Inflammatory macrophage treated with lipopolysaccharide for 4 hours (primary cell): ENCODE data around the gene TNS1.

Experiments
- DNase-seq: peaks from one replicate; pipeline ENCODE4 v3.0.0-alpha.2; 2020

Gene TNS1

DNA sequence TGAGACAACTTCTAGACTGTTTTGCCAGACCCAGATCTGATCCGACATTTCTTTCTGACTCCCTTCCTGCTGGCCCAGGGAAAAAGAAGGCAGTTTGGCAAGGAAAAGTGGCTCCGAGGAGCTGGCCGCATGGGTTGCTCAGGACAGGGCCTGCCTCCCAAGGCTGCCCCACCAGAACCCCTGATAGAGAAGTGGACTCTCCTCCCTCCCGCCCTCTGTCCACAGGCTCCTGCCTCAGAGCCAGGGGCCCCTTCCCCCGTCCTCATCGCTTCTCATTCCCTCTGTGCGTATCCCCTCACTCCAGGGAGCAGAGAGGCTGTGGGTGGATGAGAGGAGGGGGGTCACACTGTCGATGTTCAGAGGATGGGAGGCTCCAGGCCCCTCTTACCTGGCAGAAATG, 110.2 kb downstream of the TNS1 start:
- DNase-seq = no peak

DNA sequence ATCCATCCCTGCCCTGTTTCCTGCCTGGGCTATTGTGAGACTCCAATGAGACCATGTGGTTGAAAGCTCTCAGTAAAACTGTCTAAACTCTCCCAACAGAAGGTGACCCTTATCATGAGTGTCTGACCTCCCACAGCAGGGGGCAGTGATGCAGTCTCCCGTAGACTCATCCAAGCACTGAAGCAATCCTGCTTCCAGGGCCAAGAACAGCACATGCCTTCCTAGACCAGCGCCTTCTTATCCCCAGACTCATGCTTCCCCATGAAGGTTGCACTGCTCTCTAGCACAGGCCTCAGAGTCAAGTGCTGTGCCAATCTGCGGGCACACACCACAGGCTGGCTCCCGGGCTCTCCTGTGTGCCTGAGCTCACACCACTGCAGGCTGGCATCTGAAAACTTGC, 112.3 kb downstream of the TNS1 start:
- peak; percentile 37 for DNase-seq

DNA sequence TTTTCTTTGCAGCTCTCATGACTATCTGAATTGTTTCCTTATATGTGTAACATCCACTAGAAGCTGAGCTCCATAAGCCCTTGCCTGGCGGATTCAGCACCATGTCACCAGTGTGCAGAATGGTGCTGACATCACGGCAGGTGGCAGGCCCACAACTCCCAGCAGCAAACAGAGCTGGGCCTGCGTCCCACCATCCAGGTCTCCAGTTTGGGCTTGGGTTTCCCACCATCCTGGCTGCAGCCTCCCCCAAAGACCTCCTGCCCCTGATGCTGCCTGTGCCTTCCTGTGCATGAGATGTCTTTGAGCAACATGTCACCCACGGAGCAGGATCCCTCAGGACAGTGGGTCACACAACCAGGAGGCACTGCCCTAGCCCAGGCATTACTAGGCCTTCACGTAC, 113.1 kb downstream of the TNS1 start:
- no peak for DNase-seq

DNA sequence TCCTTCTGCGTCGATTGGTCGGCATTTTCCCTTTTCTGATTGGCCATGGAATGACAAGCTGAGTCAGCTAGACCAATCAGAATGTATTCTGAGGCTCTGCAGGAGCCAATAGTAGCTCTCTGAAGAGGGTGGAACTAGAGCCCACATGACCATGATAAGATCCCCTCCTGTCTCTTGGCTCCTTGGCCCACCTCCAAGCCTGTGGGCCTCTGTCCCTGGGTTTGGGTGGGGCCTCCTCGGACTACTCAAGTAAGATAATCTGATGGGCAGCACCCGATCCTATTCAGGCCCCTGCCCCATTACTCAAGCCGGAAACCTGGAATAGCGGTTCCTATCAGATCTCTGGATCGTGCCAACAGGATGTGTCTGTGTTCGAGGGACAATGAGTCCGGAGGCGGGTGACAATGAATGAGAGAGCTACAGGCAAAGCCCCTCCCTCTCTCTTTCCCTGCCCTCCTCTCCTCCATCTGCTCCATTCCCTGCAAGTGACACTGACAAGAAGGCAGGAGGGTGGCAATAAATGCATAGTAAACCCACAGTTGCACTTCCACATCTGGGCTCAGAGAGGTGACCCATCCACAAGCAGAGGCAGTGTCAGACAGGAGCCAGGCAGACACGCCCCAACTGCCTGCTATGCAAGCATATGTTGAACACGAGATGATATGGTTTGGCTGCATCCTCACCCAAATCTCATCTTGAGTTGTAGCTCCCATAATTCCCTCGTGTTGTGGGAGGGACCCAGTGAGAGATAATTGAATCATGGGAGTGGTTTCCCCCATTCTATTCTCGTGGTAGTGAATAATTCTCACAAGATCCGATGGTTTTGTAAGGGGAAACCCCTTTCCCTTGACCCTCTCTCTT, 114.7 kb downstream of the TNS1 start:
- DNase-seq = peak; percentile 65

DNA sequence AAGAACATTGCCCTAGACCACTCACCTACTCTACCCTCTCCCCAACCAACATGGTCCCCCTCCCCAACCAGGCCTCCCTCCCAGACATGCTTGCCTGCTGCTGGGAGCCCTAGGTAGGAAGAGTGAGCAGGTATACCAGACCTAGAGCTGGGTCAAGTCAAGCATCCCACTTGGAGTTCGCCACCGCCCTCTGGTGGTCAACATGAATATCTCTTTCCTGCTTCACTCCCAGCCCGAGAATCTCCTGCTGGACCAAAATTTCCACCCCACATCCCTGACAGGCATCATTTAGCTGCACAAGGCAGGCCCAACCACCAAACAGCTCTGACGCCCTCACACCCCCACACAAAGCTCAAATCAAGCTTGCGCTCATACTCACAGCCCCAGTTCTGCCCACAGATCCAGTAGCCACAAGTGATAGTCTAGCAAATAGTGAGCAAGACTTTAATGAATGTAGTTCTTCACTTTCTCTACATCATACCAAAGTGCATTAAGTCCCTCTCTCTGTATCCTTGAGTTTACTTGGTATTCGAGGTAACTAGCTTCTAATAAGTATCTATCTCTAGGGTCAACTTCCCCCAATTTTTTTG, 116.0 kb downstream of the TNS1 start:
- peak; percentile 55 for DNase-seq

DNA sequence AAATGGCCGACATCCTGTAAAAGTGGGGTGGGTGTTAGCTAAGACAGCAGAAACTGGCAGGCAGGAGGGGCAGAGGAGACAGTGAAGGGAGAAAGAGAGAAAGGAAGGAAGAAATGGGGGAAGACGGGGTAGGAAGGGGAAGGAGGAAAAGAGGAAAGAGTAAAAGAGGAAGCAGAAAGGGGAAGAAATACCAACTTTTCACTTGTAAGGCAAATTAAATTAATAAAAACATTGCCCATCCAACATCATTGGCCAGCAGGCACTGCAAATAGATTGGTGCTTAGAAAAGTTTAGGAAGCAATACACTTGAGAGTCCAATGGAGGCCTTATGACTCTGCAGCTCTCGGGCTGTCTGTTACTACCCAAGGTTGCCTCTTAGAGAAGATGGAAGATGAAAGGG, 116.7 kb downstream of the TNS1 start:
- peak; percentile 44 for DNase-seq

GRCh38 chr2:217884985-217885384, 117.8 kb downstream of the TNS1 start:
- no peak for DNase-seq

- peak; percentile 28 for DNase-seq
These were observed 121.9 kb downstream of the TNS1 start for GRCh38 chr2:217880891-217881290.

- DNase-seq = no peak
These were observed 122.4 kb downstream of the TNS1 start for GRCh38 chr2:217880287-217880889.

GRCh38 chr2:217878915-217879590, 123.7 kb downstream of the TNS1 start:
- DNase-seq = no peak

DNA sequence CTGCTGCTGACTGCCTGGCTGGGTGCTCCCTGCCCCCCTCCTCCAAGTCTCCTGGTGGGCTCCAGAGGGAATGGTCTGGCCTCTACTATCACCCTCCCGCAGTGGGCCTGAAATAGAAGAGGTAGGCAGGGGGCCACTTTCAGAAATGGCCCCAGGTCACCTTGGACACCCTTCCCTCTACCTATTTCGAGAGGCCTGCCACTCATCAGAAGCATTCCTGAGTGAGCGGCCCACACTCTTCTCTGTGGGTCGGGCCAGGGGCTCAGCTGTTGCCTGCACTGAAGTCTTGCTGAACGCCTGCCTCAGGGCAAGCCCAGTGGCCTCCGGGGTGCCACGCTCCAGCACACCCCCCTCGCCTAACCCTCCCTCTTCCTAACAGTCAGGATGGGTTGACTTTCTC, 124.9 kb downstream of the TNS1 start:
- no peak for DNase-seq

DNA sequence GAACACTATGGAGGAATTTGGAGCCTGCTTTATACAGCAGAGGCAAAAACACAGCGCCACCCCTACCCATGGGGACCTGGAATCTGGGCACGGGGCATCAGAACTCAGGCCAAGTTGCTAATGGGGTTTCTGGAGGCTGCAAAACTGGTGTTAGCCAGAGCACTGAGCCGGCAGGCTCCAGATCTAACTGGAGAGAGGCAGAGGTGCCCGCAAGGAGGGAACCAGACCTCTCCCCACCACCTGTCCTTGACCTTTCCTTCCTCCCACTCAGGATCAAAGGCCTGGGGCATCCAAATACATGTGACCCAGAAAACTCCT, 126.6 kb downstream of the TNS1 start:
- no peak for DNase-seq

DNA sequence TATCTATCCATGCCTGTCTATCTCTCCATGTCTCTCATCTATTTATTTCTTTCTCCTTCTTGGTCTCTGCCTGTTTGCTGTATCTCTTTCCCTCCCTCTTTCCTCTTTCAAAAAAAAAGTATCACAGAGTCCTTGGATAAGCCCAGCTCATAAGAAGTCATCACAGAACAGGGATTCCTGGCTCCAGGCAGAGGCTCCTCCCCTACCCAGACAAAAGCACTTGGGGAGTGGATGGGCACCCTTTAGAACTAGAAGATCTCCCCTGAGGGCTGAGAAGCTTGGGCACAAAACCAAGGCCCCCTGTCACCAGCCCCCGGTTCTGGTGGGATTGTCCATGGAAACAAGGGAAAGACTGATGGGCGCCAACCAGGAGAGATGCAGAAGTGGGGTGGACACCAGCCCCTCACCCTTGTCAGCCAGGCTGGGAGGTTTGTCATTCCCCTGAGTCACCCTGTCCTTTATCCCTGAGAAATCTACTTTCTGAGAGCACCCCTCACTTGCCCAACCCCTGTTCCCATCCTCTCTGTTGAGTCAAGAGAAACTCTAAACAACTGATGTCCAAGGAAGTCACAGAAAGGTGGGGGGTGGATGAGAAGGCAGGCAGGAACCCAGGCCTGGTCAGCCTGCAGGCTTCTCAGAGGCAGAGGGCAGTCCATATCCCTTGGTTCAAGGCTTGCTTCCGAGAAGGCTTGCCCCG, 127.1 kb downstream of the TNS1 start:
- DNase-seq = no peak

DNA sequence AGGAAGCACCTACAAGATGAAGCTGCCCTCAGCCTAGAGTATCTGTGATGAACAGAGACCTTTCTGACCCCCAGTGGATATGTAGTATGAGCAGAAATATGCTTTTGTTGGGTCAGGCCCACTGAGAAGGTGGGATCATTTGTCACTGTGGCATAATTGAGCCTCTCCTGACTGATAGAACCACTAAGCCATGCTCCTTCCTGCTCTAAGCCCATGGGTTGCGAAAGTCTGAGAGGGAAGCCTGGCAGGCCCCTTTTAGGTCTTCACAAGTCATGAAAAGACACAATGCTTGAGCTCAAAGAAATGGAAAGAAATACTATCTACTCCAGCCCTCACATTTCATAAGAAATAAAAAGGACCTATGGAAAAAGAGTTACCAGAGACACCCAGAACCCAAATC, 127.7 kb downstream of the TNS1 start:
- peak; percentile 32 for DNase-seq

DNA sequence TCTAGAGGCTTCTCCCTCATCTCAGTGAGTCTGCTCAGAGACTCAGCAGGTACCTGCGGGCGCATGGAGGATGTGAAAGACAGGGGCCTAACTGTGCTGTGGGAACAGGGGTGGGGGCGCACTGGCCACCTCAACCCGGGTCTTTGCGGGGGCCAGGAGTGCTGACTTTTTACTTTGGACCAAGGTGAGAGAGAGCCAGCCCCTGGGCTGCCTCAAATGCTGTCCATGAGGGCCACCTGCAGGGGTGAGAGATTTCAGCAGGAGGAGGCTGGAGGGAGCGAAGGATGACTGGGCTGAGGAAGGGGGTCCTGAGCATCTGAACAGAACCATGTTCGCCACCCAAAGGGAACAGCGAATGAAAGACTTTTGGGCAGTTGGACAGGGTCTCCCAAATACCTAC, 129.4 kb downstream of the TNS1 start:
- DNase-seq = no peak

DNA sequence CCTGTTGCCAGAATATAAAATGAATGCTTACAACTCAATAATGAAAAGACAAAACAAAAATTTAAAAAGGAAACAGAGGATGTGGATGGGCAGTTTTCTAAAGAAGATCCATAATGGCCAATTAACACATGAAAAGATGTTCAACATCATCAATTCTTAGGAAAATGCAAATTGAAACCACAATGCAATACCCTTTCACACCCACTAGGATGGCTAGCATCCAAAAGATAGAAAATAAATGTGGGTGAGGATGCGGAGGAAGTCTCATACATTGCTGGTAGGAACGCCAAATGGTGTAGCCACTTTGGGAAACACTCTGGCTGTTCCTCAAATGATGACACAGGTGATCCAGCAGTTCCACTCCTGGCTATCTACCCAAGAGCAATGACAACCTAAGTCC, 130.5 kb downstream of the TNS1 start:
- no peak for DNase-seq

DNA sequence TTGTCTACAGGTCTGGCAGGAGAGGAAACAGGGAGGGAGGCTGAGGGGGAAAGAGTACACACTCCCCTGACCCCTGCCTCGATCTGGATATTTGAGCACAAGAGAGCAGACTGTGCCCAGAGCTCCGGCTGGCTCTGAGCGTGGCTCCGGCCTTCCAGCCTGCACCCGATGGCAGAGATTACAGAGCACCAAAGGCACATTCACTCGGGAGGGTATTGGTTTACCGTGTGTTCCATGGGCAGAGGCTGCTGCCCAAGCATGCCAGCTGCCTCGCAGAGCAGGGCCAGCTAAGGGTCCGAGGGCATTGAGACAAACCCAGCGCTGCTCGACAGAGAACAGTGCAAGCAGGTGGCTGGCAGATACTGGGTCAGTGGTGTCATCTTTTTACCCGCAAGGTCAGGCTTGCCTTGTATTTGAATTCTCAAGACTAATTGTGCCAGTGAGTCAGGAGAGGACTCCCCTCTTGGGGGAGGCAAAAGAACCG, 132.2 kb downstream of the TNS1 start:
- no peak for DNase-seq

DNA sequence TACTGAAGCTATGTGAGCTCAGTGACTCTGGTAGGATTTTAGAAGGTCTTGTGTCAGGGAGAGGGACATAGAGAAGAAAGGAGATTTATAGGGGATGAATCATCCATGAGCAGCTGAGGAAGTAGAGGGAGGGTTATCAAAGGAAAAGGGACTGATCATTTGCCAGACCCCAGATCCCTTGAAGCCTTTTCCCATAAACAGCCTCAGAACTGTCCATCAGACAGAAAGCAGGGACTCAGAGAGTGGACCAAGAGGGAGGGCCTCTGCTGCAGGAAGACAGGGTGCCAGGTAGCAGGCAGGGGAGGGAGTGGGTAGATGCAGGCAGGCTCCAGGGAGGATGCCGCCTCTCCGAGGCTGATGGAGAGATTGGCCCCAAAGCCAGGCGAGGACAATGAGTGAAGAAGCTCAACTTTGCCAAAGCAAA, 133.9 kb downstream of the TNS1 start:
- DNase-seq = no peak

DNA sequence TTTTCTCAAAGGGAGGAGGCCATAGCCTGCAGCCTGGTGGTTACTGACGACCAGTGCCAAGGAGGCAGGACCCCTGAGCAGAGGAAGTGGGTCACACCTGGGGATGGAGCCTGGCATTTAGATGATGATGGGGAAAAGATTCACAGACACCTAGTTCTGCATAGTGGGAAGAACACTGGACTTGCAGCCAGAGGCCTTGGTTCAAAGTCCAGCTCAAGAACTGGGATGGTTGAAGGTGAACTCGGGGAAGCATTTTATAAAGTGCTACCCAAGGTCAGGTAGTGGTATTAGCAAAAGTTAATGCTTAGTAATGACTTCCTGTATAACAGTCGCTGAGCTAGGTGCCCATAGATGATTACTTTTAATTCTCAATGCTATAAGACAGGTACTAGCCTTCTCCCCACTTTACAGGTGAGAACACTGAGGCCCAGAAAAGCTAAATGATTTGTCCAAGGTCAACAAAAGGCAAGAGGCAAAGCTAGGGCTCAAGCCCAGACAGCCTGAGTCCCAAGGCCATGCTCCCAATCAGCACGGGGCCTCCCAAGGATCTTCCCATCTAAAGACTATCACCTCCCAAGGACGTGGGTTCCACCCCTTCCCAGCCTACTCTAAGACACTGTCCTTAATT, 134.4 kb downstream of the TNS1 start:
- DNase-seq = no peak

GRCh38 chr2:217866457-217866856, 136.3 kb downstream of the TNS1 start:
- no peak for DNase-seq

DNA sequence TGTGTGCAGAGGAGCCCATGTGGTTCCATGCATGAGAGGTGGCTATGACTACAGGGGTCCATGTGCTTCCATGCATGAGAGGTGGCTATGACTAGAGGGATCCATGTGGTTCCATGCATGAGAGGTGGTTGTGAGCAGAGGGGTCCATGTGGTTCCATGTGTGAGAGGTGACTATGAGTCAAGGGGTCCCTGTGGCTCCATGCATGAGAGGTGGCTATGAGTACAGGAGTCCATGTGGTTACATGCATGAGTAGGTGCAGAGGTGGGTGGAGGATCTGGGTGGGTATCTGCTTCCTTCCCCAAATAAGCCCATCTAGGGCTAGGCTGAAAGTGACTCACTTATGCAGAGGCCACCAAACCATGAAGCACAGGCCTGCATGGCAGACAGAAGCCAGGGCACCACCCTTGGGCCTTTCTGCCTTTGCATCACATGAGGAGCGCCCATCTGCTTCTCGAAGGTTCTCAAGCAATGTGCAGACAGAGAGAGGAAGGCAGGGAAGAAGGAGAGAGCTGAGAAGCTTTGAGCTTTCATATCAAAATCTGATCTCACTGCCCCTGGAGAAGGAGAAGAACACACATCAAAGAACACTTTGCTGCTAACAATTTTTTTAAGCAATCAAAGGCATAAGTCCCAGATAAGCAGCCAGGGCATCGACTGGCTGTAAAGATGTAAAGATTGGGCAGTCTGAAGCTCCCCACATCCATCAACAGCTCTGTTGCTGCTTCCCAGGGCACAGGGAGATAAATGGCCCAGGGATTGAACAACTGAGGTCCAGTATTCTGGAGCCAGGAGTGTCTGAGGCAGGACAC, 137.6 kb downstream of the TNS1 start:
- DNase-seq = peak; percentile 62

DNA sequence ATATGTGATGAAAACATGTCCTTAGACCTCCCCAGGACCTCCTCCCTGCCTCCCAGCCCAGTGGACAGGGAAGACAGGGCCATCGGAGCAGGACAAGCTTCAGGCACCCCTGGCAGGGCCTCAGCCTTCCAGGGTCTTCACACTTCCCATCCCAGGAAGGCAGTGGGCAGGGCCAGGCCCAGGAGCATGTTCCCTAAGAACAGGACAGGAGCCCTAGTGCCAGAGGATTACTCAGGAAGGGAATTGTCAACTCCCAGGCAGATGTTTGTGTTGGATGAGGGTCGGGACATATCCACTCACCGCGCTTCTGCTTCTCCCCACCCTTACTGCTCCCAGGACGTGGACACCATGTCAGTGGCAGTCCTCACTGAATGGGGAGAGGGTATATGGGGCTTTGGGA, 138.9 kb downstream of the TNS1 start:
- no peak for DNase-seq
